HepG2 (cell line): ENCODE results near the gene ESPN. TPM values are rescaled to one million over a fixed set of nuclear protein-coding genes. Genes with fewer than 3 reads are reported as not detected.
A peak's percentile ranks its signal among the peaks of the same experiment; 100 is the strongest.

Experiments
- ATAC-seq: fragments of 200-7000 bp; cut with Tn5 transposase; 3 replicates; pipeline ENCODE4 v1.9.1; 2020; ENCODE audit warnings: mild to moderate bottlenecking, moderate library complexity
- BruUV-seq: library from RNA; stranded (reverse); fragments of 400-500 nt; replicated peaks from 2 replicates; lab custom pipeline; 2021; lab: Mats Ljungman, UMichigan
- CTCF ChIA-PET: fragments of 300-600 bp; formaldehyde crosslinking; extraction: SDS; loops from one replicate; lab custom pipeline; 2021; ENCODE audit warnings: low total read pairs, inconsistent platforms, low intra/inter-chr PET ratio; lab: Yijun Ruan, JAX
- POLR2A ChIA-PET: fragments of 350-600 bp; sonication (Branson Sonifier 250); formaldehyde crosslinking; loops from one replicate; lab custom pipeline; 2020; ENCODE audit warnings: antibody characterized with exemption, inconsistent platforms; lab: Yijun Ruan, JAX
- DNase-seq: peaks from one replicate; pipeline ENCODE4 v3.0.0-alpha.2; 2015; ENCODE audit warnings: low spot score
- FAIRE-seq: peaks from 3 replicates; lab custom pipeline; 2011; peaks lifted over from hg19 to GRCh38; lab: Jason Lieb, UNC
- H2AFZ ChIP-seq: one replicate; pipeline ENCODE4 v1.6.1; 2011; ENCODE audit warnings: low read length, inconsistent platforms
- H3K27ac ChIP-seq: fragments of 300-600 bp; 3 replicates; pipeline ENCODE4 v1.8.0; 2011; ENCODE audit warnings: mixed run types, mild to moderate bottlenecking, mixed read lengths, low read length, inconsistent platforms; ENCODE audit not compliant: insufficient read depth; ENCODE audit errors: extremely low read length
- H3K27me3 ChIP-seq, 2 experiments: fragments of 200-600 bp in 1 of 2; 2 replicates in 1 of 2; 3 replicates in 1 of 2; pipeline versions ENCODE4 v1.6.0 to v1.8.0; 2011; ENCODE audit warnings: low read length in 2 of 2, mild to moderate bottlenecking in 2 of 2, moderate library complexity in 2 of 2, inconsistent platforms in 1 of 2; ENCODE audit not compliant: insufficient read depth in 2 of 2, control insufficient read depth in 1 of 2
- H3K36me3 ChIP-seq, 2 experiments: fragments of 200-600 bp in 1 of 2; replicated peaks in 1 of 2; 2 replicates in 1 of 2; 3 replicates in 1 of 2; pipeline versions ENCODE4 v1.5.1 to v1.8.0; 2011; ENCODE audit warnings: low read length in 2 of 2, inconsistent platforms in 1 of 2; ENCODE audit not compliant: insufficient read depth in 2 of 2, control insufficient read depth in 1 of 2
- H3K4me1 ChIP-seq: 2 replicates; pipeline ENCODE4 v1.5.1; 2012; ENCODE audit warnings: low read length, inconsistent platforms; ENCODE audit not compliant: insufficient read depth
- H3K4me2 ChIP-seq: 2 replicates; pipeline ENCODE4 v1.6.0; 2011; ENCODE audit warnings: low read depth, low read length, inconsistent platforms
- H3K4me3 ChIP-seq, 3 experiments: fragments of 200-600 bp in 1 of 3; sonication (generic), shearing (Covaris generic) in 1 of 3; replicated peaks in 1 of 3; 2 replicates each; pipeline ENCODE4 v1.5.1; 2011 to 2016; ENCODE audit warnings: low read length in 3 of 3, inconsistent platforms in 2 of 3, low read depth in 2 of 3, mild to moderate bottlenecking in 2 of 3, control low read depth in 1 of 3, mixed read lengths in 1 of 3; ENCODE audit not compliant: insufficient read depth in 1 of 3
- H3K79me2 ChIP-seq: one replicate; pipeline ENCODE4 v1.6.1; 2011; ENCODE audit warnings: low read length, inconsistent platforms; ENCODE audit not compliant: insufficient read depth
- H3K9ac ChIP-seq: 2 replicates; pipeline ENCODE4 v1.6.0; 2011; ENCODE audit warnings: mild to moderate bottlenecking, low read depth, low read length, inconsistent platforms; ENCODE audit not compliant: insufficient read depth
- H3K9me3 ChIP-seq: 2 replicates; pipeline ENCODE4 v1.5.1; 2012; ENCODE audit warnings: mild to moderate bottlenecking, low read length
- H4K20me1 ChIP-seq: 2 replicates; pipeline ENCODE4 v1.6.0; 2011; ENCODE audit warnings: inconsistent platforms, mild to moderate bottlenecking, low read length, moderate library complexity; ENCODE audit not compliant: insufficient read depth
- ARID2 ChIP-seq: sonication (generic); formaldehyde crosslinking; IDR thresholded peaks from 2 replicates; pipeline ENCODE4 v1.8.1; 2022; ENCODE audit warnings: mild to moderate bottlenecking, missing genetic modification reagents, borderline replicate concordance
- ARID3A ChIP-seq: IDR thresholded peaks from 2 replicates; pipeline ENCODE4 v1.6.1; 2012; ENCODE audit warnings: low read depth, low read length, improper control_type of control experiment
- ASH2L ChIP-seq: fragments of 300-600, 200-600 bp; sonication (generic); IDR thresholded peaks from 2 replicates; pipeline ENCODE4 v1.7.0; 2017; ENCODE audit warnings: low read depth, mild to moderate bottlenecking, moderate library complexity, mixed read lengths, low read length; ENCODE audit not compliant: insufficient read length
- GABPB1 ChIP-seq: IDR thresholded peaks from 2 replicates; pipeline ENCODE4 v1.6.1; 2016; ENCODE audit warnings: mild to moderate bottlenecking, missing genetic modification reagents, moderate library complexity, missing compliant biosample characterization
- SP140L ChIP-seq: sonication (generic); formaldehyde crosslinking; IDR thresholded peaks from 2 replicates; pipeline ENCODE4 v1.4.0; 2020; ENCODE audit warnings: missing genetic modification reagents, borderline replicate concordance
- ZBTB21 ChIP-seq: sonication (generic); formaldehyde crosslinking; IDR thresholded peaks from 2 replicates; pipeline ENCODE4 v1.4.0; 2020; ENCODE audit warnings: missing genetic modification reagents
- WGBS: methylation state at CpG from one replicate; pipeline ENCODE4 v1.1.6; 2017; ENCODE audit warnings: low lambda C conversion rate; 5-methylcytosine and 5-hydroxymethylcytosine counted together
- in situ Hi-C: cut with HindIII; loops from 2 replicates; pipeline ENCODE4 v1.10.0; 2017; ENCODE audit warnings: low pct_unique_long_range_greater_than_20kb; ENCODE audit not compliant: extremely low pct_ligation_motif_present
- intact Hi-C: fragments of 100-400 bp; cut with micrococcal nuclease; formaldehyde crosslinking; loops from one replicate; pipeline ENCODE4 v1.10.0; 2022; ENCODE audit not compliant: unreplicated experiment
- polyA plus RNA-seq, 8 experiments: library from polyadenylated mRNA; depleted of rRNA in 3 of 8; stranded (reverse) in 7 of 8; unstranded in 1 of 8; fragments of >200 nt; fragmentation: Illumina TruSeq in 4 of 8; extraction: Trizol in 4 of 8; gene quantifications; 2 replicates each; pipeline versions ENCODE4 v1.2.1 to v1.2.3, GENCODE V29; 2011 to 2016; ENCODE audit warnings: low read depth in 4 of 8, missing spikeins in 1 of 8, mixed read lengths in 1 of 8; ENCODE audit not compliant: insufficient read depth in 1 of 8
- total RNA-seq, 5 experiments: library from RNA; depleted of rRNA; stranded (reverse); fragments of >200 nt; fragmentation: Illumina TruSeq; extraction: Trizol; gene quantifications; 2 replicates each; pipeline ENCODE4 v1.2.3, GENCODE V29; 2016; ENCODE audit warnings: low read depth in 1 of 5
- TF ChIP-seq, protein P1 (sequence below): sonication (generic); formaldehyde crosslinking; IDR thresholded peaks from 2 replicates; pipeline ENCODE4 v1.8.1; 2023; ENCODE audit warnings: missing genetic modification reagents, inconsistent platforms, borderline replicate concordance
- TF ChIP-seq, protein P2 (sequence below): sonication (generic); formaldehyde crosslinking; IDR thresholded peaks from 2 replicates; pipeline ENCODE4; 2020; ENCODE audit warnings: missing genetic modification reagents, mild to moderate bottlenecking, borderline replicate concordance

Gene ESPN
- total and polyA plus RNA-seq, 2 of the 13 experiments (the other 11 are each of a cell fraction or from before 2014, with no cell fraction given): 48.6 to 54.2 TPM

DNA sequence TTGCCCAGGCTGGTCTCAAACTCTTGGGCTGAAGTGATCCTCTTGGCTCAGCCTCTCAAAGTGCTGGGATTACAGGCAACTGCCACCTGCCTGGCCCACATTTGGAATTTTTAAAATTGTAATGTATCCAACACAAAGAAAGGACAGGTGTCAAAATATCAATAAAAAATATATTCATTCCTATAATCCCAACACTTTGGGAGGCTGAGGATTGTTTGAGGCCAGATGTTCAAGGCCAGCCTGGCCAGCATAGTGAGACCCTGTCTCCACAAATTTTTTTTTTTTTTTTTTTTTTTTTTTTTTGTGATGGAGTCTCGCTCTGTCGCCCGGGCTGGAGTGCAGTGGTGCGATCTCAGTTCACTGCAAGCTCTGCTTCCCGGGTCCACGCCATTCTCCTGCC, 14.8 kb upstream of the ESPN start:
- Histone ChIP-seq H3K4me1 (peaks cover 42% of the 10 kb centered on the region), H3K9me3 (no peaks in the 10 kb centered on the region), H3K79me2 (no peaks in the 10 kb centered on the region), H2AFZ (no peak overlapping the region), H3K36me3 (no peaks in the 10 kb centered on the region), H3K9ac (no peak overlapping the region), H3K27ac (no peak overlapping the region), H3K4me3 (no peak overlapping the region), H3K27me3 (peaks cover 0 to 13% of the 10 kb centered on the region in 2 experiments; a peak in 4 of 5 replicates), H4K20me1 (no peaks in the 10 kb centered on the region), H3K4me2 (no peak overlapping the region)
- DNase-seq (no peak), ATAC-seq (no peak), FAIRE-seq (no peak)
- in situ Hi-C loops: loop anchor here (10.0 kb wide), 1 partner anchor 165 kb away; the partner anchor contains the start of gene HES3
- intact Hi-C loops: no loop called here
- no peak for TF ChIP-seq GABPB1 (CRISPR knock-in tag)
- 62% methylated on average over 6 of the region's 6 CpGs for WGBS
- POLR2A ChIA-PET: interaction anchor here (0.6 kb wide), 1 partner anchor 195 kb away, joined by 3 read pairs; no protein-coding TSS in a partner anchor
- CTCF ChIA-PET: no interaction called here
- BruUV-seq: no TSS peak

DNA sequence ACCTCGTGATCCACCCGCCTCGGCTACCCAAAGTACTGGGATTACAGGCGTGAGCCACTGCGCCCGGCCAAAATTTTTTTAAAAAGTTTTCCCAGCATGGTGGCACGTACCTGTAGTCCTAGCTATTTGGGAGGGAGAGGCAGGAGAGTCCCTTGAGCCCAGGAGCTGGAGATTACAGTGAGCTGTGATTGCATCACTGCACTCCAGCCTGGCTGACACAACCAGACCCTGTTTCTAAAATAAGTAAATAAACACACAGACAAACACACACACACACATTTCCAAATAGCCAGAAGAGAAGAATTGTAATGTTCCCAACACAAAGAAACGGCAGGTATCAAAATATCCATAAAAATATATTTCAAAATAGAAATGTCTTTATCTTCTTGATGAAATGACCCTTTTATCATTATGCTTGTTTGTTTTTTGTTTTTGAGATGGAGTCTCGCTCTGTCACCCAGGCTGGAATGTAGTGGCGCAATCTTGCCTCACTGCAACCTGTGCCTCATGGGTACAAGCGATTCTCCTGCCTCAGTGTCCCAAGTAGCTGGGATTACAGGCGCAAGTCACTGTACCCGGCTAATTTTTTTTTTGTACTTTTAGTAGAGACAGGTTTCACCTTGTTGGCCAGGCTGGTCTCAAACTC, 14.2 kb upstream of the ESPN start:
- Histone ChIP-seq H2AFZ (no peak overlapping the region), H3K9me3 (no peaks in the 10 kb centered on the region), H3K4me3 (no peak overlapping the region), H4K20me1 (no peaks in the 10 kb centered on the region), H3K27me3 (peaks cover 0 to 20% of the 10 kb centered on the region in 2 experiments; a peak in 4 of 5 replicates), H3K27ac (no peak overlapping the region), H3K9ac (no peak overlapping the region), H3K36me3 (no peaks in the 10 kb centered on the region), H3K79me2 (no peaks in the 10 kb centered on the region), H3K4me1 (peaks cover 48% of the 10 kb centered on the region), H3K4me2 (peak overlapping the region; percentile 4; the same call in 1 of the 2 replicates)
- no peak for FAIRE-seq
- no TSS peak for BruUV-seq
- no peak; the same call in 2 of the 3 replicates for ATAC-seq
- WGBS: 18% methylated on average over 13 of the region's 13 CpGs
- intact Hi-C loops (no loop called here), in situ Hi-C loops (loop anchor here (10.0 kb wide), 1 partner anchor 166 kb away; the partner anchor contains the start of gene HES3)
- POLR2A ChIA-PET: no interaction called here
- CTCF ChIA-PET: no interaction called here
- peak; percentile 39 for DNase-seq
- no peak for TF ChIP-seq ARID3A
- TF ChIP-seq SP140L: no peak
- TF ChIP-seq ZBTB21: no peak
- TF ChIP-seq, protein P1, sequence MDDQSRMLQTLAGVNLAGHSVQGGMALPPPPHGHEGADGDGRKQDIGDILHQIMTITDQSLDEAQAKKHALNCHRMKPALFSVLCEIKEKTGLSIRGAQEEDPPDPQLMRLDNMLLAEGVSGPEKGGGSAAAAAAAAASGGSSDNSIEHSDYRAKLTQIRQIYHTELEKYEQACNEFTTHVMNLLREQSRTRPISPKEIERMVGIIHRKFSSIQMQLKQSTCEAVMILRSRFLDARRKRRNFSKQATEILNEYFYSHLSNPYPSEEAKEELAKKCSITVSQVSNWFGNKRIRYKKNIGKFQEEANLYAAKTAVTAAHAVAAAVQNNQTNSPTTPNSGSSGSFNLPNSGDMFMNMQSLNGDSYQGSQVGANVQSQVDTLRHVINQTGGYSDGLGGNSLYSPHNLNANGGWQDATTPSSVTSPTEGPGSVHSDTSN (CRISPR knock-in tag): no peak
- no peak for TF ChIP-seq ARID2 (CRISPR knock-in tag)
- TF ChIP-seq, protein P2, sequence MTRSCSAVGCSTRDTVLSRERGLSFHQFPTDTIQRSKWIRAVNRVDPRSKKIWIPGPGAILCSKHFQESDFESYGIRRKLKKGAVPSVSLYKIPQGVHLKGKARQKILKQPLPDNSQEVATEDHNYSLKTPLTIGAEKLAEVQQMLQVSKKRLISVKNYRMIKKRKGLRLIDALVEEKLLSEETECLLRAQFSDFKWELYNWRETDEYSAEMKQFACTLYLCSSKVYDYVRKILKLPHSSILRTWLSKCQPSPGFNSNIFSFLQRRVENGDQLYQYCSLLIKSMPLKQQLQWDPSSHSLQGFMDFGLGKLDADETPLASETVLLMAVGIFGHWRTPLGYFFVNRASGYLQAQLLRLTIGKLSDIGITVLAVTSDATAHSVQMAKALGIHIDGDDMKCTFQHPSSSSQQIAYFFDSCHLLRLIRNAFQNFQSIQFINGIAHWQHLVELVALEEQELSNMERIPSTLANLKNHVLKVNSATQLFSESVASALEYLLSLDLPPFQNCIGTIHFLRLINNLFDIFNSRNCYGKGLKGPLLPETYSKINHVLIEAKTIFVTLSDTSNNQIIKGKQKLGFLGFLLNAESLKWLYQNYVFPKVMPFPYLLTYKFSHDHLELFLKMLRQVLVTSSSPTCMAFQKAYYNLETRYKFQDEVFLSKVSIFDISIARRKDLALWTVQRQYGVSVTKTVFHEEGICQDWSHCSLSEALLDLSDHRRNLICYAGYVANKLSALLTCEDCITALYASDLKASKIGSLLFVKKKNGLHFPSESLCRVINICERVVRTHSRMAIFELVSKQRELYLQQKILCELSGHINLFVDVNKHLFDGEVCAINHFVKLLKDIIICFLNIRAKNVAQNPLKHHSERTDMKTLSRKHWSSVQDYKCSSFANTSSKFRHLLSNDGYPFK (CRISPR knock-in tag): no peak
- no peak for TF ChIP-seq ASH2L
